Prostate gland (tissue), 2 donors: Measurements from ENCODE around the gene CARD6. TPM values are rescaled to one million over a fixed set of nuclear protein-coding genes. Genes with fewer than 3 reads are reported as not detected.
"Not testable (repeated sequence)": the region's sequence is repeated elsewhere in the genome, so short reads cannot be mapped to it uniquely, and the experiment has no call there.

Experiments used
- DNase-seq: peaks from one replicate; pipeline ENCODE4 v3.0.0-alpha.2; 2019; ENCODE audit warnings: low spot score
- H3K27ac ChIP-seq, 2 donors: fragments of 200-600 bp; sonication (generic); 2 replicates each; pipeline ENCODE4 v1.5.1; 2017 to 2019
- H3K27me3 ChIP-seq: fragments of 200-600 bp; sonication (generic); replicated peaks from 2 replicates; pipeline ENCODE4 v1.5.1; 2019; ENCODE audit not compliant: insufficient read depth
- H3K36me3 ChIP-seq, 2 donors: fragments of 200-600 bp; sonication (generic); 1 replicate in 1 of 2; 2 replicates in 1 of 2; pipeline versions ENCODE4 v1.5.1 to v1.8.1; 2017 to 2019
- H3K4me1 ChIP-seq: fragments of 200-600 bp; sonication (generic); replicated peaks from 2 replicates; pipeline ENCODE4 v1.5.1; 2019
- H3K4me3 ChIP-seq, 2 donors: fragments of 200-600 bp; sonication (generic); 2 replicates each; pipeline ENCODE4 v1.5.1; 2017 to 2019
- H3K9me3 ChIP-seq: fragments of 200-600 bp; sonication (generic); 2 replicates; pipeline ENCODE4 v1.5.1; 2017
- POLR2A ChIP-seq: fragments of 450-650 bp; IDR thresholded peaks from one replicate; pipeline ENCODE4 v1.6.1; 2016; ENCODE audit warnings: antibody characterized with exemption, mild to moderate bottlenecking
- POLR2AphosphoS5 ChIP-seq: sonication (generic); formaldehyde crosslinking; IDR thresholded peaks from one replicate; pipeline ENCODE4 v1.6.1; 2017; ENCODE audit warnings: antibody characterized with exemption
- WGBS: methylation state at CpG from one replicate; pipeline ENCODE4 v1.1.5; 2018; 5-methylcytosine and 5-hydroxymethylcytosine counted together
- intact Hi-C: fragments of 100-400 bp; cut with DNase I; formaldehyde crosslinking; loops from one replicate; pipeline ENCODE4 v1.14.2; 2022
- total RNA-seq, 2 donors: library from RNA; depleted of rRNA; stranded (reverse); fragments of >200 nt; gene quantifications; one replicate each; pipeline ENCODE4 v1.1.0, GENCODE V29; 2016
- TF ChIP-seq, protein P1 (sequence below), 4 experiments: fragments of 200-600 bp in 2 of 4; fragments of 450-650 bp in 2 of 4; sonication (generic) in 2 of 4; IDR thresholded peaks; 1 replicate in 3 of 4; 2 replicates in 1 of 4; pipeline ENCODE4 v1.5.1; 2016 to 2019; ENCODE audit warnings: antibody characterized with exemption in 4 of 4, mild to moderate bottlenecking in 2 of 4, moderate library complexity in 2 of 4

The CARD6 gene
- total RNA-seq, 2 donors from 2014 or later = 1.3 to 5.4 TPM

DNA sequence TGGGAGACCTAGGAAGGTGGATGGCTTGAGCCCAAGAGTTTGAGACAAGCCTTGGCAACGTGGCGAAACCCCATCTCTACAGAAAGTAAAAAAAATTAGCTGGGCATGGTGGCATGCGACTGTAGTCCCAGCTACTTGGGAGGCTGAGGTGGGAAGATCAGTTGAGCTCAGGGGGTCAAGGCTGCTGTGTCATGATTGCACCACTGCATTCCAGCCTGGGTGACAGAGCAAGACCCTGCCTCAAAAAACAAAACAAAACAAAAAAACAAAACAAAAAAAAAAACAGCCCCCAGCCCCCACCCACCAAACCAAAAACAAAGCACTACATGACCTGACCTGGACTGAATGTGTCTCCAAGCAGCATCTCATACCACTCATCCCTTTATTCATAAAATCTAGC is 34.8 kb downstream of the CARD6 start:
- no peaks in the 10 kb centered on the region for H3K4me1 ChIP-seq
- no peaks in the 10 kb centered on the region for H3K9me3 ChIP-seq
- H3K4me3 ChIP-seq = no peak overlapping the region
- H3K27ac ChIP-seq = no peak overlapping the region
- H3K27me3 ChIP-seq = no peaks in the 10 kb centered on the region
- H3K36me3 ChIP-seq = no peaks in the 10 kb centered on the region
- intact Hi-C loops = no loop called here
- WGBS = 75% methylated on average over 3 of the region's 3 CpGs
- no peak for DNase-seq
- TF ChIP-seq POLR2AphosphoS5 (no peak), POLR2A (no peak)
- TF ChIP-seq, protein P1, sequence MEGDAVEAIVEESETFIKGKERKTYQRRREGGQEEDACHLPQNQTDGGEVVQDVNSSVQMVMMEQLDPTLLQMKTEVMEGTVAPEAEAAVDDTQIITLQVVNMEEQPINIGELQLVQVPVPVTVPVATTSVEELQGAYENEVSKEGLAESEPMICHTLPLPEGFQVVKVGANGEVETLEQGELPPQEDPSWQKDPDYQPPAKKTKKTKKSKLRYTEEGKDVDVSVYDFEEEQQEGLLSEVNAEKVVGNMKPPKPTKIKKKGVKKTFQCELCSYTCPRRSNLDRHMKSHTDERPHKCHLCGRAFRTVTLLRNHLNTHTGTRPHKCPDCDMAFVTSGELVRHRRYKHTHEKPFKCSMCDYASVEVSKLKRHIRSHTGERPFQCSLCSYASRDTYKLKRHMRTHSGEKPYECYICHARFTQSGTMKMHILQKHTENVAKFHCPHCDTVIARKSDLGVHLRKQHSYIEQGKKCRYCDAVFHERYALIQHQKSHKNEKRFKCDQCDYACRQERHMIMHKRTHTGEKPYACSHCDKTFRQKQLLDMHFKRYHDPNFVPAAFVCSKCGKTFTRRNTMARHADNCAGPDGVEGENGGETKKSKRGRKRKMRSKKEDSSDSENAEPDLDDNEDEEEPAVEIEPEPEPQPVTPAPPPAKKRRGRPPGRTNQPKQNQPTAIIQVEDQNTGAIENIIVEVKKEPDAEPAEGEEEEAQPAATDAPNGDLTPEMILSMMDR (IDR thresholded peaks at IDR 0.05) = no peak

DNA sequence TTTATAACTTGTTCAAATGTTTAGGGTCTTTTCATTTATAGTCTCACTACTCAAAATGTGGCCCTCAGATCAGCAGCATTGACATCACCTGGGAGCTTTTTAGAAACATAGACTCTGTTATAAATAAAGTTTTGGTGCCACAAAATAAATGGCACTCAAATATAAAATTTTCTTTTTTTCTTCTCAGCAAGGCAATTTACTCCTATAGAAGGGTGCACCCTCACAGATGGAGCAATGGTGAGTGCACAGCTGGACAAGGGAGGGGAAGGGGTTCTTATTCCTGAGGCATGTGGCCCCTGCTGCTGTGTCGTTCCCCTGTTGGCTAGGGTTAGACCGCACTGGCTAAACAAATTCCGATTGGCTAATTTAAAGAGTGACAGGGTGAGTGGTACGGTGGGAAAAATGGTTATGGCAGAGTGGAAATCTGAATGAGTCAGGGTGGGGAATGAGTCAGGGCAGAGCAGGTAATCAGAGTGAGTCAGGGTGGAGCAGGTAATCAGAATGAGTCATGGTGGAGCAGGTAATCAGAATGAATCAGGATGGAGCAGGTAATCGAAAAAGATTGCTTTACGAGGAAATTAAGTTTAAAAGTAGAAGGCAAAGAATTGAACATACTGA is 36.3 kb downstream of the CARD6 start:
- intact Hi-C loops = no loop called here

DNA sequence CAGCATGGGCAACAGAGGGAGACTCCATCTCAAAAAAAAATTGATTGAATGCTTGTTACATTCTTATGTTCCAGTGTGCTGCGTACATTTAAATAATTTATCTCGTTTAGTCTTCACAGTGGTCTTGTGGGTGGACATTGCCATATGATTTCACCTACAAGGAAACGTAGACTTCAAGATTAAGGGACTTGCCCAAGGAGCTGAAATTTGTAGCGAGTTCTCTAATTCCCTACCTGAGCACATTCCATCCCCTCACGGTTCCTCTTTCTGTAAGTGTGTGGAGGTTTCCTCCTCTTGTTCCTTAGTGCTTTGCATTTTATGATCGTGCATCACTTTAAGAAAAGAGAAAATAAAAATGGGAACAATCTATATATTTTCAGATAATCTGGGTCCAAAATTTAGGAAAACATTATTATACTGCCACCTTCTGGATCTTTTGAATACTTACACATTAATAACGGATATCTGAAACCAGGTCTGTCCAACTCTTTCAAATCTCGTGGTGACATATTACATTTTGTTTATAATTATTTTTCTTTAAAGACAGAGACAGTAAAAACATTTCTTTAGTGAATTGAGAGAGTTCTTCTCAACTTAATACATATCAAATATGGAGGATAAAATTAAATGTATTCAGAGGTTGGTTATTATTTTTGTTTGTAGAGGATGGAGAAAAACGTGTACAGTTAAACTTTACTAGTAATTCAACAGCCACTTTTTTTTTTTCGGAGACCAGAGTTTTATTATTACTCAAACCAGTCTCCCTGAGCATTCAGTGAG is 38.2 kb downstream of the CARD6 start:
- Histone ChIP-seq H3K4me3 (no peak overlapping the region), H3K4me1 (no peaks in the 10 kb centered on the region), H3K27ac (no peak overlapping the region), H3K27me3 (no peaks in the 10 kb centered on the region), H3K36me3 (no peaks in the 10 kb centered on the region), H3K9me3 (no peaks in the 10 kb centered on the region)
- TF ChIP-seq POLR2AphosphoS5 = no peak
- TF ChIP-seq, protein P1 (IDR thresholded peaks at IDR 0.05) = peak in 3 of 4 experiments; percentile 58 to 64 (median 62)
- intact Hi-C loops = no loop called here
- WGBS = 33% methylated on average over 10 of the region's 10 CpGs
- no peak for DNase-seq

More for the DNA sequence above, 36.3 kb downstream of the CARD6 start:
- no peak for DNase-seq
- H3K27me3 ChIP-seq = no peaks in the 10 kb centered on the region
- no peaks in the 10 kb centered on the region for H3K9me3 ChIP-seq
- TF ChIP-seq, protein P1 (IDR thresholded peaks at IDR 0.05) = no peak
- TF ChIP-seq POLR2A = no peak
- TF ChIP-seq POLR2AphosphoS5 = no peak
- H3K36me3 ChIP-seq = no peaks in the 10 kb centered on the region
- H3K4me3 ChIP-seq = no peak overlapping the region
- WGBS = 90% methylated on average over 6 of the region's 6 CpGs
- H3K27ac ChIP-seq = no peak overlapping the region
- no peaks in the 10 kb centered on the region for H3K4me1 ChIP-seq

DNA sequence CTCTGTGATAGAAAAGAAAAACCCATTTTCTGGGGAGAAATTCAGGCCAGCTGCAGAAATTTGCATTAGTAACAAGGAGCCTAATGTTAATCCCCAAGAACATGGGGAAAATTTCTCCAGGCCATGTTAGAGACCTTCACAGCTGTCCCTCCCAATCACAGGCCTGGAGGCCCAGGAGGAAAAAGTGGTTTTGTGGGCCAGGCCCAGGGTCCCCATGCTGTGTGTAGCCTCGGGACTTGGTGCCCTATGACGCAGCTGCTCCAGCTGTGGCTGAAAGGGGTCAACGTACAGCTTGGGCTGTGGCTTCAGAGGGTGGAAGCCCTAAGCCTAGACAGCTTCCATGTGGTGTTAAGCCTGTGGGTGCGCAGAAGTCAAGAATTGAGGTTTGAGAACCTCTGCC is 41.1 kb downstream of the CARD6 start:
- Histone ChIP-seq H3K4me1 (no peaks in the 10 kb centered on the region), H3K36me3 (no peaks in the 10 kb centered on the region), H3K9me3 (no peaks in the 10 kb centered on the region), H3K27me3 (no peaks in the 10 kb centered on the region), H3K27ac (no peak overlapping the region), H3K4me3 (no peak overlapping the region)
- WGBS = 92% methylated on average over 4 of the region's 4 CpGs
- DNase-seq = no peak
- intact Hi-C loops = loop anchor here (5.0 kb wide), 1 partner anchor 125 kb away; the partner anchor contains the start of gene TTC33
- TF ChIP-seq POLR2AphosphoS5 = no peak
- TF ChIP-seq POLR2A = no peak
- TF ChIP-seq, protein P1 (IDR thresholded peaks at IDR 0.05) = no peak

DNA sequence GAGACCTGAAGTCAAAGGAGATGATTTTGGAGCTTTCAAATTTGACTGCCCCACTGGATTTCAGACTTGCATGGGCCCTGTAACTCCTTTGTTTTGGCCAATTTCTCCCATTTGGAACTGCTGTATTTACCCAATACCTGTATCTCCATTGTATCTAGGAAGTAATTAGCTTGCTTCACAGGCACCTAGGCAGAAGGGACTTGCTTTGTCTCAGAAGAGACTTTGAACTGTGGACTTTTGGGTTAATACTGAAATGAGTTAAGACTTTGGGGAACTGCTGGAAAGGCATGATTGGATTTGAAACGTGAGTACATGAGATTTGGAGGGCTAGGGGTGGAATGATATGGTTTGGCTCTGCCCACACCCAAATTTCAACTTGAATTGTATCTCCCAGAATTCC is 41.9 kb downstream of the CARD6 start:
- not testable (repeated sequence) for H3K4me3 ChIP-seq, H3K36me3 ChIP-seq
- 41% methylated on average over 1 of the region's 1 CpG for WGBS

DNA sequence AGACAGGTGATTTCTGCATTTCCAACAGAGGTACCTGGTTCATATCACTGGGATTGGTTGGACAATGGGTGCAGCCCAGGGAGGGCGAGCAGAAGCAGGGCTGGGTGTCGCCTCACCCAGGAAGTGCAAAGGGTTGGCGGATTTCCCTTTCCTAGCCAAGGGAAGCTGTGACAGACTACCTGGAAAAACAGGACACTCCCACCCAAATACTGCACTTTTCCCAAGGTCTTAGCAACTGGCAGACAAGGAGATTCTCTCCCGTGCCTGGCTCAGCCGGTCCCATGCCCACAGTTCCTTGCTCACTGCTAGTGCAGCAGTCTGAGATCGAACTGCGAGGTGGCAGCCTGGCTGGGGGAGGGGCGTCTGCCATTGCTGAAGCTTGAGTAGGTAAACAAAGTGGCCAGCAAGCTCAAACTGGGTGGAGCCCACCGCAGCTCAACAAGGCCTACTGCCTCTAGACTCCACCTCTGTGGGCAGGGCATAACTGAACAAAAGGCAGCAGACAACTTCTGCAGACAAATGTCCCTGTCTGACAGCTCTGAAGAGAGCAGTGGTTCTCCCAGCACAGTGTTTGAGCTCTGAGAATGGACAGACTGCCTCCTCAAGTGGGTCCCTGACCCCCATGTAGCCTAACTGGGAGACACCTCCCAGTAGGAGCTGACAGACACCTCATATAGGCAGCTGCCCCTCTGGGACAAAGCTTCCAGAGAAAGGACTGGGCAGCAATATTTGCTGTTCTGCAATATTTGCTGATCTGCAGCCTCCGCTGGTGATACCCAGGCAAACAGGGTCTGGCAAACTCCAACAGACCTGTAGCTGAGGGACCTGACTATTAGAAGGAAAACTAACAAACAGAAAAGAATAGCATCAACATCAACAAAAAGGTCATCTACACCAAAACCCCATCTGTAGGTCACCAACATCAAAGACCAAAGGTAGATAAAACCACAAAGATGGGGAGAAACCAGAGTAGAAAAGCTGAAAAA is 54.6 kb downstream of the CARD6 start:
- H3K27ac ChIP-seq = peak overlapping the region in 1 of 2 donors; percentile 51
- not testable (repeated sequence) for H3K4me3 ChIP-seq
- DNase-seq = peak; percentile 46

More for the DNA sequence above, 41.9 kb downstream of the CARD6 start:
- not testable (repeated sequence) for DNase-seq, H3K27me3 ChIP-seq, H3K4me1 ChIP-seq, H3K9me3 ChIP-seq, H3K27ac ChIP-seq
- intact Hi-C loops = loop anchor here (5.0 kb wide), 1 partner anchor 126 kb away; the partner anchor contains the start of gene TTC33

More for the DNA sequence above, 54.6 kb downstream of the CARD6 start:
- H3K36me3 ChIP-seq, intact Hi-C loops, H3K27me3 ChIP-seq, H3K4me1 ChIP-seq, H3K9me3 ChIP-seq: not testable (repeated sequence)
- WGBS = 49% methylated on average over 9 of the region's 10 CpGs
